HepG2 (cell line): ENCODE data around the gene TMEM187. TPM values are rescaled to one million over a fixed set of nuclear protein-coding genes. Genes with fewer than 3 reads are reported as not detected.

Experiments used
- ATAC-seq: fragments of 200-7000 bp; cut with Tn5 transposase; 3 replicates; pipeline ENCODE4 v1.9.1; 2020; ENCODE audit warnings: mild to moderate bottlenecking, moderate library complexity
- BruUV-seq: library from RNA; stranded (reverse); fragments of 400-500 nt; replicated peaks from 2 replicates; lab custom pipeline; 2021; lab: Mats Ljungman, UMichigan
- CTCF ChIA-PET: fragments of 300-600 bp; formaldehyde crosslinking; extraction: SDS; loops from one replicate; lab custom pipeline; 2021; ENCODE audit warnings: low total read pairs, inconsistent platforms, low intra/inter-chr PET ratio; lab: Yijun Ruan, JAX
- POLR2A ChIA-PET: fragments of 350-600 bp; sonication (Branson Sonifier 250); formaldehyde crosslinking; loops from one replicate; lab custom pipeline; 2020; ENCODE audit warnings: antibody characterized with exemption, inconsistent platforms; lab: Yijun Ruan, JAX
- DNase-seq: peaks from one replicate; pipeline ENCODE4 v3.0.0-alpha.2; 2015; ENCODE audit warnings: low spot score
- FAIRE-seq: peaks from 3 replicates; lab custom pipeline; 2011; peaks lifted over from hg19 to GRCh38; lab: Jason Lieb, UNC
- H2AFZ ChIP-seq: one replicate; pipeline ENCODE4 v1.6.1; 2011; ENCODE audit warnings: low read length, inconsistent platforms
- H3K27ac ChIP-seq: fragments of 300-600 bp; 3 replicates; pipeline ENCODE4 v1.8.0; 2011; ENCODE audit warnings: mixed run types, mild to moderate bottlenecking, mixed read lengths, low read length, inconsistent platforms; ENCODE audit not compliant: insufficient read depth; ENCODE audit errors: extremely low read length
- H3K27me3 ChIP-seq, 2 experiments: fragments of 200-600 bp in 1 of 2; 2 replicates in 1 of 2; 3 replicates in 1 of 2; pipeline versions ENCODE4 v1.6.0 to v1.8.0; 2011; ENCODE audit warnings: low read length in 2 of 2, mild to moderate bottlenecking in 2 of 2, moderate library complexity in 2 of 2, inconsistent platforms in 1 of 2; ENCODE audit not compliant: insufficient read depth in 2 of 2, control insufficient read depth in 1 of 2
- H3K36me3 ChIP-seq, 2 experiments: fragments of 200-600 bp in 1 of 2; replicated peaks in 1 of 2; 2 replicates in 1 of 2; 3 replicates in 1 of 2; pipeline versions ENCODE4 v1.5.1 to v1.8.0; 2011; ENCODE audit warnings: low read length in 2 of 2, inconsistent platforms in 1 of 2; ENCODE audit not compliant: insufficient read depth in 2 of 2, control insufficient read depth in 1 of 2
- H3K4me1 ChIP-seq: 2 replicates; pipeline ENCODE4 v1.5.1; 2012; ENCODE audit warnings: low read length, inconsistent platforms; ENCODE audit not compliant: insufficient read depth
- H3K4me2 ChIP-seq: 2 replicates; pipeline ENCODE4 v1.6.0; 2011; ENCODE audit warnings: low read depth, low read length, inconsistent platforms
- H3K4me3 ChIP-seq, 3 experiments: fragments of 200-600 bp in 1 of 3; sonication (generic), shearing (Covaris generic) in 1 of 3; replicated peaks in 1 of 3; 2 replicates each; pipeline ENCODE4 v1.5.1; 2011 to 2016; ENCODE audit warnings: low read length in 3 of 3, inconsistent platforms in 2 of 3, low read depth in 2 of 3, mild to moderate bottlenecking in 2 of 3, control low read depth in 1 of 3, mixed read lengths in 1 of 3; ENCODE audit not compliant: insufficient read depth in 1 of 3
- H3K79me2 ChIP-seq: one replicate; pipeline ENCODE4 v1.6.1; 2011; ENCODE audit warnings: low read length, inconsistent platforms; ENCODE audit not compliant: insufficient read depth
- H3K9ac ChIP-seq: 2 replicates; pipeline ENCODE4 v1.6.0; 2011; ENCODE audit warnings: mild to moderate bottlenecking, low read depth, low read length, inconsistent platforms; ENCODE audit not compliant: insufficient read depth
- H3K9me3 ChIP-seq: 2 replicates; pipeline ENCODE4 v1.5.1; 2012; ENCODE audit warnings: mild to moderate bottlenecking, low read length
- H4K20me1 ChIP-seq: 2 replicates; pipeline ENCODE4 v1.6.0; 2011; ENCODE audit warnings: inconsistent platforms, mild to moderate bottlenecking, low read length, moderate library complexity; ENCODE audit not compliant: insufficient read depth
- ATM ChIP-seq: fragments of 450-650 bp; IDR thresholded peaks from 2 replicates; pipeline ENCODE4 v1.7.1; 2017; ENCODE audit warnings: mild to moderate bottlenecking, borderline replicate concordance
- EED ChIP-seq: sonication (generic); formaldehyde crosslinking; IDR thresholded peaks from 2 replicates; pipeline ENCODE4 v1.5.0; 2020; ENCODE audit warnings: mild to moderate bottlenecking, missing genetic modification reagents
- PHF20 ChIP-seq: sonication (generic); formaldehyde crosslinking; IDR thresholded peaks from 2 replicates; pipeline ENCODE4 v1.5.0; 2020; ENCODE audit warnings: mild to moderate bottlenecking, missing genetic modification reagents
- SETDB1 ChIP-seq: sonication (generic); formaldehyde crosslinking; IDR thresholded peaks from 2 replicates; pipeline ENCODE4 v1.5.1; 2020; ENCODE audit warnings: missing genetic modification reagents, mild to moderate bottlenecking, borderline replicate concordance
- ZC3H13 ChIP-seq: sonication (generic); formaldehyde crosslinking; IDR thresholded peaks from 2 replicates; pipeline ENCODE4 v1.8.1; 2023; ENCODE audit warnings: mild to moderate bottlenecking, missing genetic modification reagents, moderate library complexity
- ZNF850 ChIP-seq: sonication (generic); formaldehyde crosslinking; conservative IDR thresholded peaks from 2 replicates; pipeline ENCODE4 v1.9.0; 2021; ENCODE audit warnings: mild to moderate bottlenecking, missing genetic modification reagents
- WGBS: methylation state at CpG from one replicate; pipeline ENCODE4 v1.1.6; 2017; ENCODE audit warnings: low lambda C conversion rate; 5-methylcytosine and 5-hydroxymethylcytosine counted together
- in situ Hi-C: cut with HindIII; loops from 2 replicates; pipeline ENCODE4 v1.10.0; 2017; ENCODE audit warnings: low pct_unique_long_range_greater_than_20kb; ENCODE audit not compliant: extremely low pct_ligation_motif_present
- intact Hi-C: fragments of 100-400 bp; cut with micrococcal nuclease; formaldehyde crosslinking; loops from one replicate; pipeline ENCODE4 v1.10.0; 2022; ENCODE audit not compliant: unreplicated experiment
- polyA plus RNA-seq, 8 experiments: library from polyadenylated mRNA; depleted of rRNA in 3 of 8; stranded (reverse) in 7 of 8; unstranded in 1 of 8; fragments of >200 nt; fragmentation: Illumina TruSeq in 4 of 8; extraction: Trizol in 4 of 8; gene quantifications; 2 replicates each; pipeline versions ENCODE4 v1.2.1 to v1.2.3, GENCODE V29; 2011 to 2016; ENCODE audit warnings: low read depth in 4 of 8, missing spikeins in 1 of 8, mixed read lengths in 1 of 8; ENCODE audit not compliant: insufficient read depth in 1 of 8
- total RNA-seq, 5 experiments: library from RNA; depleted of rRNA; stranded (reverse); fragments of >200 nt; fragmentation: Illumina TruSeq; extraction: Trizol; gene quantifications; 2 replicates each; pipeline ENCODE4 v1.2.3, GENCODE V29; 2016; ENCODE audit warnings: low read depth in 1 of 5
- TF ChIP-seq, protein P1 (sequence below), 2 experiments: fragments of 450-650 bp in 1 of 2; sonication (generic) in 1 of 2; formaldehyde crosslinking in 1 of 2; IDR thresholded peaks; 2 replicates each; pipeline versions ENCODE4 v1.6.1 to v1.8.0; 2016 to 2022; ENCODE audit warnings: antibody characterized with exemption in 1 of 2, mild to moderate bottlenecking in 1 of 2, missing genetic modification reagents in 1 of 2
- TF ChIP-seq, protein P2 (sequence below): sonication (generic); IDR thresholded peaks from 2 replicates; pipeline ENCODE4 v1.6.1; 2016; ENCODE audit warnings: low read depth, borderline replicate concordance
- TF ChIP-seq, protein P3 (sequence below): IDR thresholded peaks from 2 replicates; pipeline ENCODE4 v1.6.1; 2016; ENCODE audit warnings: low read depth, missing genetic modification reagents, missing compliant biosample characterization

The TMEM187 gene
- total and polyA plus RNA-seq, 2 of the 13 experiments (the other 11 are each of a cell fraction or from before 2014, with no cell fraction given), result 2.2 to 6.2 TPM

DNA sequence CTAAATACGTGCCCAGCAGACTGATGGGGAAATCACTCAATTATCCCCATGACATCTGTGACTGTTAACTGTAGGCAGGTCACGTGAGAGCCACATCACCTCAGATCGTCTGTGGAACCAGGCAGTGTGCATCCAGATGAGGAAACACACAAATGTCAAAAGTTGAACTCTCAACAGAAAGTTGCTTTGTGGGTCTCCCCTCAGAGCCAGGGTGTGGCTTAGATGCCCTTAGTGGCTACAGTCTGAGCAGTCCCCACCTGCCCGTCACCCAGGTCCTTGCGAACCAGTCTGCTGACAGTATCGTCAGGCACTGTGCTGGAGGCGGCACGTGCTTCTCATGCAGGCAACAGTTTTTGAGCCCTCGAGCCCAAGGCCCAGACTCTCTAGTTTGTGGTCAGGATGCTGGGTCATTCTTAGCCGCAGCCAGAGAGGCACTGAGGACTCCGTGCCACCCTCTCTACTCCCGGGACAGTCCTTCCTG, 10.8 kb downstream of the TMEM187 start:
- no TSS peak for BruUV-seq
- Histone ChIP-seq H3K79me2 (no peaks in the 10 kb centered on the region), H3K4me1 (peaks cover 16% of the 10 kb centered on the region), H3K9me3 (no peaks in the 10 kb centered on the region), H4K20me1 (no peaks in the 10 kb centered on the region), H3K27ac (no peak overlapping the region), H3K36me3 (no peaks in the 10 kb centered on the region), H3K4me2 (no peak overlapping the region), H3K4me3 (no peak overlapping the region), H2AFZ (no peak overlapping the region), H3K27me3 (no peaks in the 10 kb centered on the region), H3K9ac (no peak overlapping the region)
- FAIRE-seq (no peak), DNase-seq (no peak), ATAC-seq (no peak)
- no CpG with 5 or more reads among the region's 12 CpGs for WGBS
- in situ Hi-C loops, result no loop called here
- intact Hi-C loops, result no loop called here
- CTCF ChIA-PET, result no interaction called here
- POLR2A ChIA-PET, result no interaction called here
- TF ChIP-seq ZC3H13 (CRISPR knock-in tag), result no peak
- TF ChIP-seq, protein P1, sequence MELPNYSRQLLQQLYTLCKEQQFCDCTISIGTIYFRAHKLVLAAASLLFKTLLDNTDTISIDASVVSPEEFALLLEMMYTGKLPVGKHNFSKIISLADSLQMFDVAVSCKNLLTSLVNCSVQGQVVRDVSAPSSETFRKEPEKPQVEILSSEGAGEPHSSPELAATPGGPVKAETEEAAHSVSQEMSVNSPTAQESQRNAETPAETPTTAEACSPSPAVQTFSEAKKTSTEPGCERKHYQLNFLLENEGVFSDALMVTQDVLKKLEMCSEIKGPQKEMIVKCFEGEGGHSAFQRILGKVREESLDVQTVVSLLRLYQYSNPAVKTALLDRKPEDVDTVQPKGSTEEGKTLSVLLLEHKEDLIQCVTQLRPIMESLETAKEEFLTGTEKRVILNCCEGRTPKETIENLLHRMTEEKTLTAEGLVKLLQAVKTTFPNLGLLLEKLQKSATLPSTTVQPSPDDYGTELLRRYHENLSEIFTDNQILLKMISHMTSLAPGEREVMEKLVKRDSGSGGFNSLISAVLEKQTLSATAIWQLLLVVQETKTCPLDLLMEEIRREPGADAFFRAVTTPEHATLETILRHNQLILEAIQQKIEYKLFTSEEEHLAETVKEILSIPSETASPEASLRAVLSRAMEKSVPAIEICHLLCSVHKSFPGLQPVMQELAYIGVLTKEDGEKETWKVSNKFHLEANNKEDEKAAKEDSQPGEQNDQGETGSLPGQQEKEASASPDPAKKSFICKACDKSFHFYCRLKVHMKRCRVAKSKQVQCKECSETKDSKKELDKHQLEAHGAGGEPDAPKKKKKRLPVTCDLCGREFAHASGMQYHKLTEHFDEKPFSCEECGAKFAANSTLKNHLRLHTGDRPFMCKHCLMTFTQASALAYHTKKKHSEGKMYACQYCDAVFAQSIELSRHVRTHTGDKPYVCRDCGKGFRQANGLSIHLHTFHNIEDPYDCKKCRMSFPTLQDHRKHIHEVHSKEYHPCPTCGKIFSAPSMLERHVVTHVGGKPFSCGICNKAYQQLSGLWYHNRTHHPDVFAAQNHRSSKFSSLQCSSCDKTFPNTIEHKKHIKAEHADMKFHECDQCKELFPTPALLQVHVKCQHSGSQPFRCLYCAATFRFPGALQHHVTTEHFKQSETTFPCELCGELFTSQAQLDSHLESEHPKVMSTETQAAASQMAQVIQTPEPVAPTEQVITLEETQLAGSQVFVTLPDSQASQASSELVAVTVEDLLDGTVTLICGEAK (IDR thresholded peaks at IDR 0.05), result no peak
- TF ChIP-seq, protein P1 (CRISPR knock-in tag; IDR thresholded peaks at IDR 0.05), result no peak
- no peak for TF ChIP-seq ZNF850 (CRISPR knock-in tag)
- no peak for TF ChIP-seq PHF20 (CRISPR knock-in tag)
- TF ChIP-seq, protein P2, sequence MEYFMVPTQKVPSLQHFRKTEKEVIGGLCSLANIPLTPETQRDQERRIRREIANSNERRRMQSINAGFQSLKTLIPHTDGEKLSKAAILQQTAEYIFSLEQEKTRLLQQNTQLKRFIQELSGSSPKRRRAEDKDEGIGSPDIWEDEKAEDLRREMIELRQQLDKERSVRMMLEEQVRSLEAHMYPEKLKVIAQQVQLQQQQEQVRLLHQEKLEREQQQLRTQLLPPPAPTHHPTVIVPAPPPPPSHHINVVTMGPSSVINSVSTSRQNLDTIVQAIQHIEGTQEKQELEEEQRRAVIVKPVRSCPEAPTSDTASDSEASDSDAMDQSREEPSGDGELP, result no peak
- TF ChIP-seq EED (CRISPR knock-in tag), result no peak
- no peak for TF ChIP-seq SETDB1
- no peak for TF ChIP-seq ATM
- TF ChIP-seq, protein P3, sequence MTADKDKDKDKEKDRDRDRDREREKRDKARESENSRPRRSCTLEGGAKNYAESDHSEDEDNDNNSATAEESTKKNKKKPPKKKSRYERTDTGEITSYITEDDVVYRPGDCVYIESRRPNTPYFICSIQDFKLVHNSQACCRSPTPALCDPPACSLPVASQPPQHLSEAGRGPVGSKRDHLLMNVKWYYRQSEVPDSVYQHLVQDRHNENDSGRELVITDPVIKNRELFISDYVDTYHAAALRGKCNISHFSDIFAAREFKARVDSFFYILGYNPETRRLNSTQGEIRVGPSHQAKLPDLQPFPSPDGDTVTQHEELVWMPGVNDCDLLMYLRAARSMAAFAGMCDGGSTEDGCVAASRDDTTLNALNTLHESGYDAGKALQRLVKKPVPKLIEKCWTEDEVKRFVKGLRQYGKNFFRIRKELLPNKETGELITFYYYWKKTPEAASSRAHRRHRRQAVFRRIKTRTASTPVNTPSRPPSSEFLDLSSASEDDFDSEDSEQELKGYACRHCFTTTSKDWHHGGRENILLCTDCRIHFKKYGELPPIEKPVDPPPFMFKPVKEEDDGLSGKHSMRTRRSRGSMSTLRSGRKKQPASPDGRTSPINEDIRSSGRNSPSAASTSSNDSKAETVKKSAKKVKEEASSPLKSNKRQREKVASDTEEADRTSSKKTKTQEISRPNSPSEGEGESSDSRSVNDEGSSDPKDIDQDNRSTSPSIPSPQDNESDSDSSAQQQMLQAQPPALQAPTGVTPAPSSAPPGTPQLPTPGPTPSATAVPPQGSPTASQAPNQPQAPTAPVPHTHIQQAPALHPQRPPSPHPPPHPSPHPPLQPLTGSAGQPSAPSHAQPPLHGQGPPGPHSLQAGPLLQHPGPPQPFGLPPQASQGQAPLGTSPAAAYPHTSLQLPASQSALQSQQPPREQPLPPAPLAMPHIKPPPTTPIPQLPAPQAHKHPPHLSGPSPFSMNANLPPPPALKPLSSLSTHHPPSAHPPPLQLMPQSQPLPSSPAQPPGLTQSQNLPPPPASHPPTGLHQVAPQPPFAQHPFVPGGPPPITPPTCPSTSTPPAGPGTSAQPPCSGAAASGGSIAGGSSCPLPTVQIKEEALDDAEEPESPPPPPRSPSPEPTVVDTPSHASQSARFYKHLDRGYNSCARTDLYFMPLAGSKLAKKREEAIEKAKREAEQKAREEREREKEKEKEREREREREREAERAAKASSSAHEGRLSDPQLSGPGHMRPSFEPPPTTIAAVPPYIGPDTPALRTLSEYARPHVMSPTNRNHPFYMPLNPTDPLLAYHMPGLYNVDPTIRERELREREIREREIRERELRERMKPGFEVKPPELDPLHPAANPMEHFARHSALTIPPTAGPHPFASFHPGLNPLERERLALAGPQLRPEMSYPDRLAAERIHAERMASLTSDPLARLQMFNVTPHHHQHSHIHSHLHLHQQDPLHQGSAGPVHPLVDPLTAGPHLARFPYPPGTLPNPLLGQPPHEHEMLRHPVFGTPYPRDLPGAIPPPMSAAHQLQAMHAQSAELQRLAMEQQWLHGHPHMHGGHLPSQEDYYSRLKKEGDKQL, result no peak
